Peyer's patch (tissue), 4 donors: Measurements from ENCODE around the gene ZBTB20. TPM values are rescaled to one million over a fixed set of nuclear protein-coding genes. Genes with fewer than 3 reads are reported as not detected.
A peak's percentile ranks its signal among the peaks of the same experiment; 100 is the strongest.

Experiments used
- DNase-seq, 3 donors: peaks; one replicate each; pipeline ENCODE4 v3.0.0-alpha.2; 2017 to 2019
- H3K27ac ChIP-seq, 4 donors: fragments of 200-600 bp; sonication (generic); one replicate each; pipeline ENCODE4 v1.5.1; 2016 to 2019
- H3K27me3 ChIP-seq, 2 donors: fragments of 200-600 bp; sonication (generic); one replicate each; pipeline ENCODE4 v1.5.1; 2019
- H3K36me3 ChIP-seq, 3 donors: fragments of 200-600 bp; sonication (generic); one replicate each; pipeline ENCODE4 v1.5.1; 2016 to 2019
- H3K4me1 ChIP-seq, 4 donors: fragments of 200-600 bp; sonication (generic); one replicate each; pipeline ENCODE4 v1.5.1; 2016 to 2019
- H3K4me3 ChIP-seq, 4 donors: fragments of 200-600 bp; sonication (generic); 1 replicate in 3 of 4; 2 replicates in 1 of 4; pipeline ENCODE4 v1.5.1; 2016 to 2019; ENCODE audit warnings: mild to moderate bottlenecking in 1 of 4
- H3K9me3 ChIP-seq, 4 donors: fragments of 200-600 bp; sonication (generic); one replicate each; pipeline ENCODE4 v1.5.1; 2016 to 2019; ENCODE audit warnings: mild to moderate bottlenecking in 1 of 4
- POLR2A ChIP-seq, 2 donors: fragments of 450-650 bp; IDR thresholded peaks; one replicate each; pipeline ENCODE4 v1.5.1; 2017; ENCODE audit warnings: antibody characterized with exemption in 2 of 2, mild to moderate bottlenecking in 2 of 2, moderate library complexity in 2 of 2
- total RNA-seq, 4 donors: library from RNA; depleted of rRNA; stranded (reverse); fragments of >200 nt; gene quantifications; one replicate each; pipeline ENCODE4 v1.1.0, GENCODE V29; 2016
- TF ChIP-seq, protein P1 (sequence below), 6 experiments: fragments of 450-650 bp in 4 of 6; fragments of 200-600 bp in 2 of 6; sonication (generic) in 1 of 6; IDR thresholded peaks; one replicate each; pipeline ENCODE4 v1.5.1; 2017 to 2019; ENCODE audit warnings: antibody characterized with exemption in 6 of 6, mild to moderate bottlenecking in 3 of 6, moderate library complexity in 1 of 6

Gene ZBTB20
- total RNA-seq, 4 donors from 2014 or later, result 19.6 to 135 (median 57.2) TPM

DNA sequence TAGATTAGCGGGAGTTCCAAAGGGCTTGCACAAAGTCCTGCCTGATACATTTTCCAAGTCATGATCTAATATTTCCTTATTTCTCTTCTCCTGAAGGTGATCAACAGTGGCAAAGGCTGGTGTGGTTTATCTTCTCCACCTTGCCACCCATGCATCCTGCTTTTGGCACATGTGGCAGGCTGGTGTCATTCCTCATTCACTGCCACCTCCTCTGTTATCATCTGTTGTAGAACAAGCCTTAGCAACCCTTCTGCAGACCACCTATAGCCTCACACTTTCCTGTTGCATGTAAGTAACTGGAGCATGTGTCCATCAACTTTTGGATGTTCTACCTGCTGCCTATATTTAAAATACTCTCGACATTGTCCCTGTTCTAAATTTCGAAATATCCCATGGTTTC lies 294.1 kb downstream of the ZBTB20 start:
- DNase-seq, result no peak
- H3K27me3 ChIP-seq, result no peaks in the 10 kb centered on the region
- H3K27ac ChIP-seq, result no peak overlapping the region
- no peak overlapping the region for H3K4me3 ChIP-seq
- H3K36me3 ChIP-seq, result no peaks in the 10 kb centered on the region
- TF ChIP-seq POLR2A (IDR thresholded peaks at IDR 0.05), result no peak
- TF ChIP-seq, protein P1, sequence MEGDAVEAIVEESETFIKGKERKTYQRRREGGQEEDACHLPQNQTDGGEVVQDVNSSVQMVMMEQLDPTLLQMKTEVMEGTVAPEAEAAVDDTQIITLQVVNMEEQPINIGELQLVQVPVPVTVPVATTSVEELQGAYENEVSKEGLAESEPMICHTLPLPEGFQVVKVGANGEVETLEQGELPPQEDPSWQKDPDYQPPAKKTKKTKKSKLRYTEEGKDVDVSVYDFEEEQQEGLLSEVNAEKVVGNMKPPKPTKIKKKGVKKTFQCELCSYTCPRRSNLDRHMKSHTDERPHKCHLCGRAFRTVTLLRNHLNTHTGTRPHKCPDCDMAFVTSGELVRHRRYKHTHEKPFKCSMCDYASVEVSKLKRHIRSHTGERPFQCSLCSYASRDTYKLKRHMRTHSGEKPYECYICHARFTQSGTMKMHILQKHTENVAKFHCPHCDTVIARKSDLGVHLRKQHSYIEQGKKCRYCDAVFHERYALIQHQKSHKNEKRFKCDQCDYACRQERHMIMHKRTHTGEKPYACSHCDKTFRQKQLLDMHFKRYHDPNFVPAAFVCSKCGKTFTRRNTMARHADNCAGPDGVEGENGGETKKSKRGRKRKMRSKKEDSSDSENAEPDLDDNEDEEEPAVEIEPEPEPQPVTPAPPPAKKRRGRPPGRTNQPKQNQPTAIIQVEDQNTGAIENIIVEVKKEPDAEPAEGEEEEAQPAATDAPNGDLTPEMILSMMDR (IDR thresholded peaks at IDR 0.05), result no peak
- H3K4me1 ChIP-seq, result peaks cover 0 to 5% (median 0%) of the 10 kb centered on the region in 4 donors
- no peaks in the 10 kb centered on the region for H3K9me3 ChIP-seq

DNA sequence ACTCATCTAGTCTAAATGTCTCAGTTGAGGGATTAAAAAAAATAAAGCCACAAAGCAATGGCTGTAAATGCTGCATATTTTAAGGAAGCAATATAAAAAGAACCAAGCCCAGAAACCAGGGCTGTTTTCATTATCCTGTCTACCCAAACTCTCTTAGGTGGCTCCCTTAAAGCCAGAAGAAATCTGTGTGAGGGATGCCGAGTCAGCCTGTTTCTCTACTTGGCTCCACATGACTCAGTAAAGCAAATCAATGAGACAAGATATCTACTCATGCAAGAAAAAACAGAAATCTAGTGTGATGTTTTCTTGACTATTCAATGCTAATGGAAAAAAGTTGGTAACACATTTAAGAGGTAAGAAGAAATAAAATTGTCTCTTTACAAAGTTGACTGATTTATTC lies 296.2 kb downstream of the ZBTB20 start:
- no peak for TF ChIP-seq POLR2A (IDR thresholded peaks at IDR 0.05)
- TF ChIP-seq, protein P1 (IDR thresholded peaks at IDR 0.05), result no peak
- Histone ChIP-seq H3K9me3 (no peaks in the 10 kb centered on the region), H3K27ac (no peak overlapping the region), H3K27me3 (no peaks in the 10 kb centered on the region), H3K4me1 (no peaks in the 10 kb centered on the region), H3K36me3 (no peaks in the 10 kb centered on the region), H3K4me3 (no peak overlapping the region)
- no peak for DNase-seq

GRCh38 chr3:114848643-114849350 lies 298.3 kb downstream of the ZBTB20 start:
- no peaks in the 10 kb centered on the region for H3K27me3 ChIP-seq
- no peaks in the 10 kb centered on the region for H3K36me3 ChIP-seq
- no peak for DNase-seq
- H3K4me3 ChIP-seq, result no peak overlapping the region
- no peaks in the 10 kb centered on the region for H3K9me3 ChIP-seq
- H3K27ac ChIP-seq, result no peak overlapping the region
- no peaks in the 10 kb centered on the region for H3K4me1 ChIP-seq
- TF ChIP-seq POLR2A (IDR thresholded peaks at IDR 0.05), result no peak
- TF ChIP-seq, protein P1 (IDR thresholded peaks at IDR 0.05), result no peak

DNA sequence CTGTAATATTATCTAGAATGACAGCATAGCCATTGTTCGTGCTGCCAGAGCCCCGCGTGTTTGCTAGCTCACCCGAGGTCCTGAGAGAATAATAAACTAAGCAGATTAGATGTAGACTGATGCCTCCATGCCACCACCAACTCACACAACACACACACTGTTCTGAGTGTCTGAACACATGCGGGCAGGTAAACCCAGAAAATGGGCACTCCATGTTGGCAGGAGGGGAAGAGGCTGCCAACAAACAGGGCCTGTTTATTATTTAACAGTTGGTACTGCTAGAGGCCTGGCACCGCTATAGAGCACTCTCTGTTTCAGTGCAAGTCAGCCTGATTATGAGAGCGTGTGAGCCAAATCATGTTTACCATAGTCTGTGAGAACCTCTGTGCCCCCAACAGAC lies 299.0 kb downstream of the ZBTB20 start:
- H3K36me3 ChIP-seq, result no peaks in the 10 kb centered on the region
- no peak for TF ChIP-seq POLR2A (IDR thresholded peaks at IDR 0.05)
- TF ChIP-seq, protein P1 (IDR thresholded peaks at IDR 0.05), result no peak
- no peaks in the 10 kb centered on the region for H3K9me3 ChIP-seq
- H3K4me3 ChIP-seq, result no peak overlapping the region
- DNase-seq, result no peak
- no peaks in the 10 kb centered on the region for H3K4me1 ChIP-seq
- H3K27me3 ChIP-seq, result no peaks in the 10 kb centered on the region
- no peak overlapping the region for H3K27ac ChIP-seq

- Histone ChIP-seq H3K27ac (peak overlapping the region in 1 of 4 donors; percentile 32), H3K36me3 (no peaks in the 10 kb centered on the region), H3K4me1 (no peaks in the 10 kb centered on the region), H3K27me3 (no peaks in the 10 kb centered on the region), H3K9me3 (no peaks in the 10 kb centered on the region), H3K4me3 (no peak overlapping the region)
- no peak for DNase-seq
- TF ChIP-seq POLR2A (IDR thresholded peaks at IDR 0.05), result no peak
- TF ChIP-seq, protein P1 (IDR thresholded peaks at IDR 0.05), result no peak
These were observed 299.5 kb downstream of the ZBTB20 start for GRCh38 chr3:114847564-114847963.
